Glutamatergic neuron (in vitro differentiated cells): ENCODE data around the gene EIF3K. TPM values are rescaled to one million over a fixed set of nuclear protein-coding genes. Genes with fewer than 3 reads are reported as not detected.

Experiments
- DNase-seq: peaks from one replicate; pipeline ENCODE4 v3.0.0; 2022
- H3K27ac Mint-ChIP-seq: one replicate; pipeline ENCODE4 v1.8.0; 2020; ENCODE audit warnings: mild to moderate bottlenecking, mixed read lengths, inconsistent platforms; ENCODE audit not compliant: unreplicated experiment
- H3K27me3 Mint-ChIP-seq: one replicate; pipeline ENCODE4 v1.8.0; 2020; ENCODE audit warnings: mild to moderate bottlenecking, moderate library complexity, mixed read lengths, inconsistent platforms; ENCODE audit not compliant: unreplicated experiment
- H3K36me3 Mint-ChIP-seq: one replicate; pipeline ENCODE4 v1.8.0; 2020; ENCODE audit warnings: mild to moderate bottlenecking, mixed read lengths, inconsistent platforms; ENCODE audit not compliant: unreplicated experiment
- H3K4me1 Mint-ChIP-seq: one replicate; pipeline ENCODE4 v1.8.0; 2020; ENCODE audit warnings: mild to moderate bottlenecking, low read depth, mixed read lengths, inconsistent platforms; ENCODE audit not compliant: unreplicated experiment
- H3K4me3 Mint-ChIP-seq: one replicate; pipeline ENCODE4 v1.8.0; 2020; ENCODE audit warnings: mild to moderate bottlenecking, mixed read lengths, inconsistent platforms; ENCODE audit not compliant: unreplicated experiment
- H3K9me3 Mint-ChIP-seq: one replicate; pipeline ENCODE4 v1.8.0; 2020; ENCODE audit warnings: mild to moderate bottlenecking, moderate library complexity, mixed read lengths, inconsistent platforms; ENCODE audit not compliant: unreplicated experiment
- CTCF ChIP-seq: fragments of 200-600 bp; sonication (generic); IDR thresholded peaks from one replicate; pipeline ENCODE4 v1.5.0; 2021; ENCODE audit not compliant: partially characterized antibody, unreplicated experiment
- total RNA-seq: library from RNA; stranded (reverse); fragmentation: NEBNext Ultra II Directional; extraction: Animal tissue kit (Norgen Biotek cat#: 25700); gene quantifications from one replicate; pipeline ENCODE4 v1.2.1, GENCODE V29; 2021; ENCODE audit not compliant: unreplicated experiment

EIF3K gene
- total RNA-seq, 1 donor from 2014 or later, result 247 TPM

DNA sequence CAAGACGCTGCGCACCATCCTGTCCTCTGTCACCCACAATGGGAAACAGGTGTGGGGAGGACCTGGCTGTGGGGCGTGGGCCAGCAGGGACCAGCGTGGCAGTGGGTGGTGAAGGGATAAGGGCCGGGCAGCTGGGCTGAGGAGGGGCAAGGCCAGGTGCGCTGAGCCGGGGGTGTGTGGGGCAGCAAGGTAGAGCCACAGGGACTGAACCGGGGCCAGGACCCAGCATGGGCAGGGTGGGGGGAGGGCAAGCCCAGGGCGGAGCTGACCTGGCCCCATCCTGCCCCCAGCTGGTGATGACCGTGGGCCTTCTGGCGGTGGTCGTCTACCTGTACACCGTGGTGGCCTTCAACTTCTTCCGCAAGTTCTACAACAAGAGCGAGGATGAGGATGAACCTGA, 38.9 kb upstream of the EIF3K start:
- Mint-ChIP-seq H3K9me3 (no peaks in the 10 kb centered on the region), H3K27ac (no peak overlapping the region), H3K27me3 (no peaks in the 10 kb centered on the region), H3K4me1 (no peaks in the 10 kb centered on the region), H3K36me3 (no peaks in the 10 kb centered on the region), H3K4me3 (no peak overlapping the region)
- TF ChIP-seq CTCF, result no peak
- DNase-seq, result no peak

DNA sequence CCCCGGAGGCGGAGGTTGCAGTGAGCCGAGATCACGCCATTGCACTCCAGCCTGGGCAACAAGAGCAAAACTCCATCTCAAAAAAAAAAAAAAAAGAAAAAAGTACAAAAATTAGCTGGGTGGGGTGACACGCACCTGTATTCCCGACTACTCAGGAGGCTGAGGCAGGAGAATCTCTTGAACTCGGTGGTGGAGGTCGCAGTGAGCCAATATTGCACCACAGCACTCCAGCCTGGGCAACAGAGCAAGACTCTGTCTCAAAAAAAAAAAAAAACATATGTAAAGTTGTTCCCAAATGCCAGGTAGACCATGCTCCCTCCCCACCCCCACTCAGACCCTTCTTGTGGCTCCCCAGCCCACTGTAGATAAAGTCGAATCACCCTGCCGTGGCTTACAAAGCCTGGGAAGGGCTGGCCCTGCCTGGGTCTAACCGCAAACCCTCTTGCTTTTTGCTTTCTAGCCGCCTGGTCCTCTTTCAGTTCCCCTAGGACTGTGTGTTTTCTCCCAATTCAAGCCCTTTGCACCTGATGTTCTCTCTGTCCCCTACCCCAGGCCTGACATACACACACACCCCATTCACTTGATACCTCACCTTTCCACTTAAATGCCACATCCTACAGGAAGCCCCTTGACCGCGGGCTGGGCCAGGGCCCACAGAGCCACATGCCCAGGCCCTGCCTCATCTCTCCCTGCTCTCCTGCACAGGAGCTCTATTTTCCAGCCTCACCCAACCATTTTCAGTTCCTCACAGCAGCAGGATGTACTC, 35.6 kb upstream of the EIF3K start:
- no peak for TF ChIP-seq CTCF
- DNase-seq, result no peak
- Mint-ChIP-seq H3K27ac (no peak overlapping the region), H3K36me3 (no peaks in the 10 kb centered on the region), H3K27me3 (no peaks in the 10 kb centered on the region), H3K4me1 (no peaks in the 10 kb centered on the region), H3K9me3 (no peaks in the 10 kb centered on the region), H3K4me3 (no peak overlapping the region)

DNA sequence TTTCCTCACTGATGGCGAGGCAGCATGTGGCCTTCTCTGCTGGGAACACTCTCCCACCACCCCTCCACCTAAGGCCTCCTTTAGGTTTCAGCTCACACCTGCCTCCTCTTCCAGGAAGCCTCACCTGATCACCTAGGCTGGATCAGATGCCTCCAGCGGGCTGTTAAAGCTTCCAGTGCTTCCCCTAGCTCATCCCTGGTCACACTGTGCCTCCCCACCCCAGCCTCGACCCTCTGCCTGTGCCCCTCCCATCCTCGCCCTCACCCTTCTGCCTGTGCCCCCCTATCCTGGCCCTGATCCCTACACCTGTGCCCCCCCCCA, 35.0 kb upstream of the EIF3K start:
- Mint-ChIP-seq H3K27me3 (no peaks in the 10 kb centered on the region), H3K27ac (no peak overlapping the region), H3K36me3 (no peaks in the 10 kb centered on the region), H3K9me3 (no peaks in the 10 kb centered on the region), H3K4me1 (no peaks in the 10 kb centered on the region), H3K4me3 (no peak overlapping the region)
- no peak for DNase-seq
- no peak for TF ChIP-seq CTCF

GRCh38 chr19:38587562-38587961, 31.4 kb upstream of the EIF3K start:
- Mint-ChIP-seq H3K4me3 (no peak overlapping the region), H3K27ac (no peak overlapping the region), H3K27me3 (no peaks in the 10 kb centered on the region), H3K36me3 (no peaks in the 10 kb centered on the region), H3K9me3 (peaks cover 1% of the 10 kb centered on the region), H3K4me1 (no peaks in the 10 kb centered on the region)
- TF ChIP-seq CTCF, result no peak
- DNase-seq, result no peak

- no peak for TF ChIP-seq CTCF
- no peaks in the 10 kb centered on the region for H3K4me1 Mint-ChIP-seq
- H3K27me3 Mint-ChIP-seq, result no peaks in the 10 kb centered on the region
- H3K36me3 Mint-ChIP-seq, result no peaks in the 10 kb centered on the region
- no peak for DNase-seq
- H3K9me3 Mint-ChIP-seq, result peaks cover 1% of the 10 kb centered on the region
- no peak overlapping the region for H3K4me3 Mint-ChIP-seq
- H3K27ac Mint-ChIP-seq, result no peak overlapping the region
Observed at GRCh38 chr19:38588041-38588440, 30.9 kb upstream of the EIF3K start.
